C4-2B (cell line): ENCODE results near the gene TCERG1L.

ENCODE experiments used
- H3K27ac ChIP-seq: fragments of 450-650 bp; 2 replicates; pipeline ENCODE4 v1.5.1; 2017
- CTCF ChIP-seq: fragments of 450-650 bp; conservative IDR thresholded peaks from 2 replicates; pipeline ENCODE4 v1.5.1; 2017; ENCODE audit warnings: mild to moderate bottlenecking
- ZFX ChIP-seq: fragments of 450-650 bp; IDR thresholded peaks from 2 replicates; pipeline ENCODE4 v1.6.1; 2017

TCERG1L gene

GRCh38 chr10:131198843-131199242 is 112.7 kb downstream of the TCERG1L start:
- TF ChIP-seq ZFX, result no peak
- no peak for TF ChIP-seq CTCF
- H3K27ac ChIP-seq, result no peak overlapping the region

GRCh38 chr10:131198401-131198800 is 113.1 kb downstream of the TCERG1L start:
- no peak overlapping the region for H3K27ac ChIP-seq
- no peak for TF ChIP-seq CTCF
- TF ChIP-seq ZFX, result no peak

- H3K27ac ChIP-seq, result no peak overlapping the region
- TF ChIP-seq ZFX (no peak), CTCF (no peak)
These were observed 115.2 kb downstream of the TCERG1L start for GRCh38 chr10:131196176-131196885.

GRCh38 chr10:131195558-131196159 is 115.9 kb downstream of the TCERG1L start:
- TF ChIP-seq ZFX, result no peak
- TF ChIP-seq CTCF, result no peak
- H3K27ac ChIP-seq, result no peak overlapping the region

GRCh38 chr10:131195116-131195515 is 116.4 kb downstream of the TCERG1L start:
- no peak overlapping the region for H3K27ac ChIP-seq
- TF ChIP-seq CTCF, result no peak
- no peak for TF ChIP-seq ZFX

GRCh38 chr10:131193923-131194322 is 117.6 kb downstream of the TCERG1L start:
- no peak for TF ChIP-seq ZFX
- TF ChIP-seq CTCF, result no peak
- no peak overlapping the region for H3K27ac ChIP-seq

- TF ChIP-seq CTCF (no peak), ZFX (no peak)
These were observed 123.0 kb downstream of the TCERG1L start for GRCh38 chr10:131188494-131188893.

More at GRCh38 chr10:131188494-131188893, 123.0 kb downstream of the TCERG1L start:
- no peak overlapping the region for H3K27ac ChIP-seq
